Activated gamma-delta T cell treated with anti-CD3 and anti-CD28 coated beads, Interleukin-2, amount 50 U/mL, for 16 hours (primary cell): ENCODE measurements around the gene SLC9A4.
"Not testable (repeated sequence)": the region's sequence is repeated elsewhere in the genome, so short reads cannot be mapped to it uniquely, and the experiment has no call there.

Source experiments
- DNase-seq: peaks from one replicate; pipeline ENCODE4 v3.0.0-alpha.2; 2020; ENCODE audit warnings: low read depth

The SLC9A4 gene

DNA sequence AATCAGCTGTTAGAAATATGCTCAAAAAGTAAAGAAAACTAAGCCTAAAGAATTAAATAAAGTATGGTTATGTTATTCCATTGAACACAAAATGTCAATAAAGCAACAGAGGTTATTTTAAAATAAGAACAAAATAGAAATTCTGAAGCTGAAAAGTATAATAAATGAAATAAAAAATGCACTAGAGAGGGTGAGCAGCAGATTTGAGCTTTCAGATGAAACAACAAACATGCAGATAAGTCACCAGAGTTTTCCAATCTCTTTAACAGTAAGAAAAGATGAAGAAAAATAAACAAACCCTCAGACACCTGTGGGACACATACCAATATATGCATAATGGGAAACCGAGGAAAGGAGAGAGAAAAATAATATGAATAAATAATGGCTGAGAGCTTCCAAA, 76.0 kb downstream of the SLC9A4 start:
- DNase-seq = no peak

DNA sequence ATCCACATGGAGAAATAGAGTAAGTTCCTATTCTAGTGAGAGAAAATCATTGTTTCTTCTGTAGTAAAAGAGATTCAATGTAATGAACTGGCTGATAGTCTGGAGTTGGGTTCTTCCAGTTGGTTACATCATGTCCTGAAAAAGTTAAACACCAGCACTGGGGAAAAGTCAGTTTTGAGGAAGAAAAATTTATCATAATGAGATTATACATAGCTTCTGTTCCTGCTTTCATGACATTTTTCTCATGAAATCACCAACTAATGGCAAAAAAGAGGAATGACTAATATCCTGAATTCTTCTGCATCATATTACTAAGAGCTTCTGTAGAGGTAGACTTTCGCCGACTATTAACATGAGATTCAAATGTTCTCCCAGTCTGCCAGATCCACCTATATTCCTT, 77.1 kb downstream of the SLC9A4 start:
- no peak for DNase-seq

DNA sequence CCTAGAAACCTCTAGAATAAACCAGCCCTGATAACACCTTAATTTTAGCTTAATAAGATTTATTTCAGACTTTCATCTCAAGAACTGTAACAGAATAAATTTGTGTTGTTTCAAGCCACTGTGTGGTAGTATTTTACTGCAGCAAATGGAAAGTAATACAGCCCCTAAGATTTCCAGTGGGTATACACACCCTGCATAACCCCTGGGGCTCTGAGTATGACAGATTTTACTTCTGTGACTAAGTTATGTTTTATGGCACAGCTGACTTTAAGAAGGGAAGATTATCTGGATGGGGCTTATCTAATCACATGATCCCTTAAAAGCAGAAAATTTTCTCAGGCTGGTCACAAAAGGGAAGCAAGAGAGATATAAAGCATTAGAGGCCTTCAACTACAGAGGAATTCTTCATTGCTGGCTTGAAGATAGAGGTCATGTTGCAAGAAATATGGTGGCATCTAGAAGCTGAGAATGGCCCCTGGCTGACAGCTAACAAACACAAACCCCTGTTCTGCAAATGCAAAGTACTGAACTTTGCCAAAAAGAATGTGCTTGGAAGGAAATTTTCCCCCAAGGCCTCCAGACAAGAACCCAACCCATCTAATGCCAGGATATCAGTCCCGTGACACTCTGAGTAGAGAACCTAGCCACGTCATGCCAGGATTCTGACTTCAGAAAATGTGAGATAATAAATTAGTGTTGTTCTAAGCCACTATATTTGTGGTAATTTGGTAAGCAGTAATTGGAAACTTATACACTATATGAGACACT, 78.5 kb downstream of the SLC9A4 start:
- DNase-seq = no peak

DNA sequence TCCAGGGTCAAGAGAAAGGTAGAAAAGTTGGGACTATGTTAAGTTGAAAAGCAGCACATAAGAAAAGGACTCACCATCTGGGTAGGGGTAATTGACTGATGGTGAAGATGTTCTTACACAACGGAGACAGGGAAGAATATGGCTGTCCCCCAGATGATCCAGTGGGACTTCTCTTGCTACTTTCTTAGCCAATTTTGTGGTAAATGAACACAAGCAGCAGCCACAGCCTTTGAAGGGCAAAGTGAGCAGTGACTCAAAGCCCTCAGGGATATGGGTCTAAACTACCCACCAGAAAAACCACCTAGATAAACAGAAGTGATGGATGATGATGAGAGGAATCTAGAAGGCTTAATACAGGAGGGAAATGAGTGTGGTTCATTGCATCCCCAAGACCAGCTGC, 80.6 kb downstream of the SLC9A4 start:
- no peak for DNase-seq

DNA sequence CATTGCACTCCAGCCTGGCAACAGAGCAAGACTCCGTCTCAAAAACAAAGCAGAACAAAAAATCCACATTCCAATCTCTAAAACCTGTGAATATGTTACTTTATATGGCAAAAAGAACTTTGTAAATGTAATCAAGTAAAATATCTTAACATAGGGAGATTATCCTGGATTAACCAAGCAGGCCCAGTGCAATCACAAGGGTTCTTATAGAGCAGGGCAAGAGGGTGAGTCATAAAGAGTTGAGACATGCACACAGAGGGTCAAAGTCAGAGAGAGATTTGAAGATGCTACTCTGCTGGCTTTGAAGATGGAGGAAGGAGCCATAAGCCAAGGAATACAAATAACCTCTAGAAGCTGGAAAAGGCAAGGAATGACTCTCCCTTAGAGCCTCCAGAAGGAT, 85.4 kb downstream of the SLC9A4 start:
- no peak for DNase-seq

DNA sequence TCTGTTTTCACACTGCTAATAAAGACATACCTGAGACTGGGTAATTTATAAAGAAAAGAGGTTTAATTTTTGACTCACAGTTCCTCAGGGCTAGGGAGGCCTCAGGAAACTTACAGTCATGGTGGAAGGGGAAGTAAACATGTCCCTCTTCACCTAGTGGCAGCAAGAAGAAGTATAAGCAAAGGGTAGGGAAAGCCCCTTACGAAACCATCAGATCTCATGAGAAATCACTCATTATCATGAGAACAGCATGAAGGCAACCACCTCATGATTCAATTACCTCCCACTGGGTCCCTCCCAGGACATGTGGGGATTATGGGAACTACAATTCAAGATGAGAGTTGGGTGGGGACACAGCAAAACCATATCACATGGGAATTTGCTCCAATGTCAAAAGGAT, 89.5 kb downstream of the SLC9A4 start:
- not testable (repeated sequence) for DNase-seq

DNA sequence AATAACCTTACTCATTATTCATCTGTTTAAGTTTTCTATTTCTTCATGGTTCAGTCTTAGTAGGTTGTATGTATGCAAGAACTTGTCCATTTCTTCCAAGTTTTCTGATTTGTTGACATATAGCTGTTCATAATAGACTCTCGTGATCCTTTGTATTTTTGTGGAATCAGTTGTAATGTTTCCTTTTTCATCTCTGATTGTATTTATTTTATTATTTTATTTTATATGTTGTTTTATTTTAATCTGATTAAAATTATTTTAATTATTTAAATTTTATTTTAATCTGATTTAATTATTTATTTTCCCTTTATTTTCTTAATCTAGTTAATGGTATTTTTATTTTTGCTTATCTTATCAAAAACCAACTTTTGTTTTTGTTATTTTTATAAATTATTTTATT, 102.9 kb downstream of the SLC9A4 start:
- no peak for DNase-seq

DNA sequence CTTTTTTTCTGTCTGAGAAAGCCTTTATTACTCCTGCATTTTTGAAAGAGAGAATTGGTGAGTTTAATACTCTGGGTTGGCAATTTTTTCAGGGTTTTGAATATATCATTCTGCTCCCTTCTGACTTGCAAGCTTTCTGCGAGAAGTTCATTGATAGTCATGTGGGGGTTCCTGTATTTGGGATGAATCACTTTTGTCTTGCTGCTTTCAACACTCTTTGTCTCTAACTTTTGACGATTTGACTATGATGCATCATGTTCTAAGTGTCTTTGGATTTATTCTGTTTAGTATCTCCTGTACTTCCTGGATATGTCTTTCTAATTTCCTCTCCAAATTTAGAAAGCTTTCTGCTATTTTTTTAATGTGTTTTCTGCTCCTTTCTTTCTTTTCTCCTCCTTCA, 105.3 kb downstream of the SLC9A4 start:
- DNase-seq = no peak

DNA sequence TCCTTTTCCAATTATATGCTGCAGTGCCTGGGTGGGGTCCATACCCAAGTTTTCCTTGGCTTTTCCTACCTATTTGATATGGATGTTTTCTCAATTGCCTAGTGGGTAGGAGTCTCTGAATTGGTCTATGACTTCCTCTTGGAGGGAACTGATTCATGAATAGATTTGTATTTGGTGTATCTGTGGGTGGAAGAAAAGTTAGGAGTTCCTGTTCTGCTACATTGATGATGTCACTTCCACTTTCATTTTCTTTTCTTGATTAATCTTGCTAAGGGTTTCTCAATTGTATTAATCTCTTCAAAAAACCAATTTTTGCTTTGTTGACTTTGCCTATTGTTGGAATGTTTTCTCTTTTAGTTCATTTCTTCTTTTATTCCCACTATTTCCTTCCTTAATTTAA, 108.9 kb downstream of the SLC9A4 start:
- DNase-seq = no peak

DNA sequence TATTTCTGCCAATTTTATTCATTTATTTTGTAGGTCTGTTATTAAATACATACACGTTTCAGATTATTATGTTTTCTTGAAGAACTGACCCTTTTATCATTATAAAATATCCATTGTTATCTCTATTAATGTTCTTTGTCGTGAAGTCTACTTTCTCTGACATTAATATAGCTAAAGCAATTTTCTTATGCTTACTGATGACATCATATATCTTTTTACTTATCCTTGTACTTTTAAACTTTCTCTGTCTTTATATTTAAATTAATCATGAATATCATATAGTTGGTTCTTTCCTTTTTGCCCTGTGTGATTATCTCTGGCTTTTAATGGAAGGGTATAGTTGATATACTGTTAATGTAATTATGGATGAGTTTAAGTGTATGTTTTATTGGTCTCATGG, 109.8 kb downstream of the SLC9A4 start:
- no peak for DNase-seq
